AG10803 (cell line): ENCODE measurements around the gene PBX3.
A peak's percentile ranks its signal among the peaks of the same experiment; 100 is the strongest.

Experiments
- DNase-seq: peaks from one replicate; pipeline ENCODE4 v3.0.0; 2010; ENCODE audit warnings: low read depth
- H3K4me3 ChIP-seq: 2 replicates; pipeline ENCODE4 v1.5.1; 2011; ENCODE audit warnings: mild to moderate bottlenecking, low read length, control low read depth
- TF ChIP-seq, protein P1 (sequence below): conservative IDR thresholded peaks from 2 replicates; pipeline ENCODE4 v1.5.1; 2011; ENCODE audit warnings: mild to moderate bottlenecking, low read length, control low read depth, inconsistent platforms

PBX3 gene

GRCh38 chr9:125747765-125748445 lies 732 bp downstream of the PBX3 start:
- H3K4me3 ChIP-seq, result peak overlapping the region; percentile 85
- TF ChIP-seq, protein P1, sequence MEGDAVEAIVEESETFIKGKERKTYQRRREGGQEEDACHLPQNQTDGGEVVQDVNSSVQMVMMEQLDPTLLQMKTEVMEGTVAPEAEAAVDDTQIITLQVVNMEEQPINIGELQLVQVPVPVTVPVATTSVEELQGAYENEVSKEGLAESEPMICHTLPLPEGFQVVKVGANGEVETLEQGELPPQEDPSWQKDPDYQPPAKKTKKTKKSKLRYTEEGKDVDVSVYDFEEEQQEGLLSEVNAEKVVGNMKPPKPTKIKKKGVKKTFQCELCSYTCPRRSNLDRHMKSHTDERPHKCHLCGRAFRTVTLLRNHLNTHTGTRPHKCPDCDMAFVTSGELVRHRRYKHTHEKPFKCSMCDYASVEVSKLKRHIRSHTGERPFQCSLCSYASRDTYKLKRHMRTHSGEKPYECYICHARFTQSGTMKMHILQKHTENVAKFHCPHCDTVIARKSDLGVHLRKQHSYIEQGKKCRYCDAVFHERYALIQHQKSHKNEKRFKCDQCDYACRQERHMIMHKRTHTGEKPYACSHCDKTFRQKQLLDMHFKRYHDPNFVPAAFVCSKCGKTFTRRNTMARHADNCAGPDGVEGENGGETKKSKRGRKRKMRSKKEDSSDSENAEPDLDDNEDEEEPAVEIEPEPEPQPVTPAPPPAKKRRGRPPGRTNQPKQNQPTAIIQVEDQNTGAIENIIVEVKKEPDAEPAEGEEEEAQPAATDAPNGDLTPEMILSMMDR, result no peak
- peak; percentile 25 for DNase-seq

DNA sequence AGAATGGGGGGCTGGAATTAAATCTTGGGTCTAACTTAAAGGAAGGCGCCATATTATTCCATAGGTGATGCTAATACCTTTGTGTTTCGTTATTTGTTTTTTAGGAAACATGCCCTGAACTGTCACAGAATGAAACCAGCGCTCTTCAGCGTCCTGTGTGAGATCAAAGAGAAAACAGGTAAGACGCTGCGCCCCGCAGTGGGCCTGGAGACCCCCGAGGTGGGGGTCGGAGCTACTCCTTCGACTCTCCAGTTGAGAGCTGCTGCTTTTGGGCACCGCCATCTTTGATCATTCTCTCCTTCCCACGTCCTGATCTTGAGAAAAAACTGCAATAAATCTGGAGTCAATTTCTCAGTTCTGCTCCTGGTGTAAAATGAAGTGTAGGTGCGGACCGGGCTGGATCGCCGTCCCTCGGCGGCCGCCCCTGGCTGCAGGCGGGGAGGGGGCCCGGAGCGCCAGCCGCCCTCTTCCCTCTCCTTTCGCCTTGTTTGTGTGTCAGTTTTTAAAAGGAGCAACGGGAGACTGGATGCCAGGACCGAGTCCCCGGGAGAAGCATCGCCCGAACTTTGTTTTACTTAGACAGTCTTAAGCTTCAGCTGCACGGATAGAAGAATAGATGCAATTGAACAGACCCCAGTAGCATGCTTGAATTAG lies 1.4 kb downstream of the PBX3 start:
- DNase-seq, result no peak
- TF ChIP-seq, protein P1, result no peak
- H3K4me3 ChIP-seq, result peak overlapping the region; percentile 85

DNA sequence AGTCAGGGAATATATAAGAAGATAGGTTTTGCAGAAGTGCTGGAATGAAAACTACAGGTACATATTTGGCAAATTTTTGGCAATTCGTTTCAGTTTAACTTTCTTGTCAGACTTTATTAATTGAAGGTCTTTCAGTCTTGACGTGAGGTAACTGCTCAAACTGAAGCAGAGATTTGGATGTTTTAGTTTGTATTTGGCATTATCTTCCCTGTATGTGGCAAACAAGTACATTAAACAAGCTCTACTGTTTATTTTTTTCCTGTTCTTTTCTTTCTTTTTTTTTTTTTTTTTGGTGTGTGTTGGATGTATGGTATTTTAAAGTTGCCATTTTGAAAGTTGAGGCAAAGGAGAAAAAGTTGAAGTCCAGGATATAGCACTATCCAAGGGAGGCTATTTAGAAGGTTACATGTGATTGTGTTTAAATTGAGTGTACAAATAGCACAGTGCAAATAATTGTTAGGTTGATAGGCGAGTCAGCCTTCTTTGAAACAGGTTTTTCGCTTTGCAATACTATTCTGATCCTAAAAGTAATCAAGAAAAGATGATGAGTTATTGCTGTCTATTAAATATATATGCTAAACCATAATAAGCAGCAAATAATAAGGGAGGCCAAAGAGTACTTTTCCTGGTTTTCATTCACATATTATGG lies 2.2 kb downstream of the PBX3 start:
- DNase-seq, result no peak
- TF ChIP-seq, protein P1, result no peak
- peak overlapping the region; percentile 85 for H3K4me3 ChIP-seq

- H3K4me3 ChIP-seq, result peak overlapping the region; percentile 85
- TF ChIP-seq, protein P1, result no peak
- DNase-seq, result no peak
Measured at GRCh38 chr9:125749951-125750626, 2.9 kb downstream of the PBX3 start.

- TF ChIP-seq, protein P1, result no peak
- peak overlapping the region; percentile 85 for H3K4me3 ChIP-seq
- DNase-seq, result no peak
Measured at GRCh38 chr9:125750627-125751011, 3.4 kb downstream of the PBX3 start.

GRCh38 chr9:125752070-125752628 lies 5.0 kb downstream of the PBX3 start:
- H3K4me3 ChIP-seq, result no peak overlapping the region
- TF ChIP-seq, protein P1, result no peak
- no peak for DNase-seq
